Mammary epithelial cell (primary cell): ENCODE data around the gene STK32C.

ENCODE experiments used
- EZH2 ChIP-seq: IDR thresholded peaks from 2 replicates; pipeline ENCODE4 v1.6.1; 2012; ENCODE audit warnings: low read length, inconsistent platforms, borderline replicate concordance
- TF ChIP-seq, protein P1 (sequence below), 2 donors: IDR thresholded peaks in 1 of 2; conservative IDR thresholded peaks in 1 of 2; 2 replicates each; pipeline ENCODE4 v1.5.1; 2011 to 2012; ENCODE audit warnings: inconsistent platforms in 2 of 2, low read length in 2 of 2, mild to moderate bottlenecking in 2 of 2, control low read depth in 1 of 2, low read depth in 1 of 2; ENCODE audit not compliant: insufficient read depth in 1 of 2; ENCODE audit errors: extremely low read depth in 1 of 2

DNA sequence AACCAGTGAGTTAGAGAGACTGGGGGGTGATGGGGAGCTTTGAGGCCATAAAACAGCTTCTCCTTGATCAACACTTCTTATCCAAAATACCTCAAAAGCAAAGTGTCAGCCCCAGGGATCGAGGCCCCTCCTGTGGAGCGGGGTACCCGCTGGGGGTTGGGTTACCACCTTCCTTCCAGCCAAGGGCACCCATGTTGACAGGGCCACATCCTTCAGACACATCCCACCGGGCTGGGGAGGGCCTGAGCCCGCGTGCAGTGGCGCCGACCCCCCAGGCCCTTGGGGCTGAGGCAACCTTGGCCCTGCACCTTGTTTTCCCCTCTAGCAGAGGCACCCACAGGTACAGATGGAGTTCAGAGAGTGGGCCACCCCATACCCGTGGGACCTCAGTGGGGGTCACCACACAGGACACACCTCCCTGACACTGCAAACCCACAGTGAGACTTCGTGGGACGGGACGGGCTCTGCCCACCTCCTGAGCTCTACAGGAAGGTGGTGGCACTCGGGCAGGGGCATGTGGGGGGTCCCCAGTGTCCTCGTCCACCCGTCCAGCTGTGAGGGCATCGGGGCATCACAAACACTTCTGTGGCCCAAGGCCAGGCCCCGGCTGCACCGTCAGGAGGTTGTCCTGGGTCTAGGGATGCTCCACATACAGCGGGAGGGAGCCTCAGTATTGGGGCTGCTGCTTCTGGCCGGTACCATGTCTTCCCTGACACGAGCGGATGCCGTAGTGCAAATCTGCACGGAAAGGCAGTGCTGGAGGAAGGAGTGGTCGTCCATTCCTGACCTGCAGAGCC lies 110.3 kb downstream of the STK32C start:
- TF ChIP-seq, protein P1, sequence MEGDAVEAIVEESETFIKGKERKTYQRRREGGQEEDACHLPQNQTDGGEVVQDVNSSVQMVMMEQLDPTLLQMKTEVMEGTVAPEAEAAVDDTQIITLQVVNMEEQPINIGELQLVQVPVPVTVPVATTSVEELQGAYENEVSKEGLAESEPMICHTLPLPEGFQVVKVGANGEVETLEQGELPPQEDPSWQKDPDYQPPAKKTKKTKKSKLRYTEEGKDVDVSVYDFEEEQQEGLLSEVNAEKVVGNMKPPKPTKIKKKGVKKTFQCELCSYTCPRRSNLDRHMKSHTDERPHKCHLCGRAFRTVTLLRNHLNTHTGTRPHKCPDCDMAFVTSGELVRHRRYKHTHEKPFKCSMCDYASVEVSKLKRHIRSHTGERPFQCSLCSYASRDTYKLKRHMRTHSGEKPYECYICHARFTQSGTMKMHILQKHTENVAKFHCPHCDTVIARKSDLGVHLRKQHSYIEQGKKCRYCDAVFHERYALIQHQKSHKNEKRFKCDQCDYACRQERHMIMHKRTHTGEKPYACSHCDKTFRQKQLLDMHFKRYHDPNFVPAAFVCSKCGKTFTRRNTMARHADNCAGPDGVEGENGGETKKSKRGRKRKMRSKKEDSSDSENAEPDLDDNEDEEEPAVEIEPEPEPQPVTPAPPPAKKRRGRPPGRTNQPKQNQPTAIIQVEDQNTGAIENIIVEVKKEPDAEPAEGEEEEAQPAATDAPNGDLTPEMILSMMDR (conservative IDR thresholded peaks at IDR 0.05 in 1 of 2, IDR thresholded peaks at IDR 0.05 in 1 of 2; ENCODE audit: extremely low read depth in 1 of 2, insufficient read depth in 1 of 2, low read depth in 1 of 2, low read length in 2 of 2) = no peak
- no peak for TF ChIP-seq EZH2
